ENCODE results near the gene CABLES2.

Gene CABLES2

GRCh38 chr20:62424249-62425107 lies 17.4 kb upstream of the CABLES2 start:
- in situ Hi-C loops (cut with MboI; ENCODE audit: low sequenced_read_pairs, unreplicated experiment) = no loop called here
- DNase-seq (ENCODE audit: low spot score) = no peak
- no peak for TF ChIP-seq CTCF (IDR thresholded peaks at IDR 0.05; ENCODE audit: borderline replicate concordance, control extremely low read depth, extremely low read depth, insufficient read depth, missing control alignments)

GRCh38 chr20:62423326-62423706 lies 16.2 kb upstream of the CABLES2 start:
- no peak for TF ChIP-seq CTCF (IDR thresholded peaks at IDR 0.05; ENCODE audit: borderline replicate concordance, control extremely low read depth, extremely low read depth, insufficient read depth, missing control alignments)
- in situ Hi-C loops (cut with MboI; ENCODE audit: low sequenced_read_pairs, unreplicated experiment) = no loop called here
- no peak for DNase-seq (ENCODE audit: low spot score)

DNA sequence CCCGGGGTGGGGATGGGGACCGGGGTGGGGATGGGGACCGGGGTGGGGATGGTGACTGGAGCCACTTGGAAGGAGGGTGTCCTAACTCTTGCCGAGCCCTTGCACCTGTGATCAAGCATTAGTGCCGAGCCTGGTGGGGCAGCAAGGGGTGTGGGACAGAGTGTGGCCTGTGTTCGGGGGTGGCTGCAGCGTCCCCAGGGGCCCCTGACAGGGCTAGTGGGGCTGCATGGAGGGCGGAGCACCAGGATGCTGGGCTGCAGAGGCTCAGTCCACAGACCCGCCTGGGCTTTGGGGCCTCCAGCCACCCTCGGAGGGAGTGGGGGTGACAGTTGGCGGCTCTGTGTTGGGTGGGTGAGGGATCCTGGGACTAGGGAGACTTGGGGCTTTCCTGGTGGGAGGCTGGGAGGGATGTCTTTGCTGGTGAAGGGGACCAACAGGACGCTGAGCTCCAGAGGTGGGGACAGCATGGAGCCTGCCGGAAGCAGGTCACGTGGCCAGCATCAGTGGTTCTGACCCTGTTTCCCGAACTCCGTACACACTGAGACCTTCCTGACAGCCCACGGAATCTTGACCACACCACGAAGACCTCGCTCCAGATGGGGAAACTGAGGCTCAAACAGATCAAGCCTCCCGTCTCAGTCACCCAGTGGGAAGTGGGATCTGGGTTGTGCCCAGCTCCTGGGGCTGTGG lies 15.7 kb upstream of the CABLES2 start:
- no peak for DNase-seq (ENCODE audit: low spot score)
- in situ Hi-C loops (cut with MboI; ENCODE audit: low sequenced_read_pairs, unreplicated experiment) = no loop called here
- TF ChIP-seq CTCF (IDR thresholded peaks at IDR 0.05; ENCODE audit: borderline replicate concordance, control extremely low read depth, extremely low read depth, insufficient read depth, missing control alignments) = no peak

GRCh38 chr20:62421716-62421990 lies 14.6 kb upstream of the CABLES2 start:
- DNase-seq (ENCODE audit: low spot score) = no peak
- no peak for TF ChIP-seq CTCF (IDR thresholded peaks at IDR 0.05; ENCODE audit: borderline replicate concordance, control extremely low read depth, extremely low read depth, insufficient read depth, missing control alignments)
- in situ Hi-C loops (cut with MboI; ENCODE audit: low sequenced_read_pairs, unreplicated experiment) = no loop called here

- DNase-seq (ENCODE audit: low spot score) = no peak
- in situ Hi-C loops (cut with MboI; ENCODE audit: low sequenced_read_pairs, unreplicated experiment) = no loop called here
- no peak for TF ChIP-seq CTCF (IDR thresholded peaks at IDR 0.05; ENCODE audit: borderline replicate concordance, control extremely low read depth, extremely low read depth, insufficient read depth, missing control alignments)
These were observed 14.0 kb upstream of the CABLES2 start for GRCh38 chr20:62420846-62421715.

GRCh38 chr20:62419759-62420158 lies 12.7 kb upstream of the CABLES2 start:
- in situ Hi-C loops (cut with MboI; ENCODE audit: low sequenced_read_pairs, unreplicated experiment) = no loop called here
- DNase-seq (ENCODE audit: low spot score) = no peak

More at GRCh38 chr20:62419759-62420158, 12.7 kb upstream of the CABLES2 start:
- TF ChIP-seq CTCF (IDR thresholded peaks at IDR 0.05; ENCODE audit: borderline replicate concordance, control extremely low read depth, extremely low read depth, insufficient read depth, missing control alignments) = no peak
